ENCODE results near the gene EPB41L2. TPM values are rescaled to one million over a fixed set of nuclear protein-coding genes. Genes with fewer than 3 reads are reported as not detected.

EPB41L2 gene
- total and polyA plus RNA-seq, 8 donors: 13.0 to 63.0 (median 17.4) TPM

DNA sequence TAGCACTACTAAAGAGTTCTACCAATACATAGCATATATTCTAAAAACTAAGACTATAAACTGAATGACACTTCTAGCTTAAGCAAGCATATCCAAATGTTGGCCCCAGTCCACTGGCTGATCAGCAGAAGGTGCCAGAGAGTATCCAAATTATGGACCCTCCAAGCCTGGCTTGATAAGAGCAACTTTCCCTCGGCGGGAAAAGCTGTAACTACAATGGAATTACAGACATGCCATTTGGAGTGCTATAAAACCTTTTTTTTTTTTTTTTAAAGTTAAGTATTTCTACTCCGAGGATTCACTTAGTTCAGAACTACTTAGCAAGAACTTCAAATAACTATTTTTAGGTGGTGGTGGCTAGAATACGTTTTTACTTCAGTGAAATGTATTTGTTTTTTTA is 94.6 kb downstream of the EPB41L2 start:
- TF ChIP-seq, protein P1, sequence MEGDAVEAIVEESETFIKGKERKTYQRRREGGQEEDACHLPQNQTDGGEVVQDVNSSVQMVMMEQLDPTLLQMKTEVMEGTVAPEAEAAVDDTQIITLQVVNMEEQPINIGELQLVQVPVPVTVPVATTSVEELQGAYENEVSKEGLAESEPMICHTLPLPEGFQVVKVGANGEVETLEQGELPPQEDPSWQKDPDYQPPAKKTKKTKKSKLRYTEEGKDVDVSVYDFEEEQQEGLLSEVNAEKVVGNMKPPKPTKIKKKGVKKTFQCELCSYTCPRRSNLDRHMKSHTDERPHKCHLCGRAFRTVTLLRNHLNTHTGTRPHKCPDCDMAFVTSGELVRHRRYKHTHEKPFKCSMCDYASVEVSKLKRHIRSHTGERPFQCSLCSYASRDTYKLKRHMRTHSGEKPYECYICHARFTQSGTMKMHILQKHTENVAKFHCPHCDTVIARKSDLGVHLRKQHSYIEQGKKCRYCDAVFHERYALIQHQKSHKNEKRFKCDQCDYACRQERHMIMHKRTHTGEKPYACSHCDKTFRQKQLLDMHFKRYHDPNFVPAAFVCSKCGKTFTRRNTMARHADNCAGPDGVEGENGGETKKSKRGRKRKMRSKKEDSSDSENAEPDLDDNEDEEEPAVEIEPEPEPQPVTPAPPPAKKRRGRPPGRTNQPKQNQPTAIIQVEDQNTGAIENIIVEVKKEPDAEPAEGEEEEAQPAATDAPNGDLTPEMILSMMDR (IDR thresholded peaks at IDR 0.05): no peak
- Histone ChIP-seq H3K27me3 (no peaks in the 10 kb centered on the region), H3K9me3 (no peaks in the 10 kb centered on the region), H3K4me1 (peaks cover 0 to 4% (median 0%) of the 10 kb centered on the region in 3 donors), H3K4me3 (no peak overlapping the region), H3K36me3 (no peaks in the 10 kb centered on the region), H3K27ac (no peak overlapping the region)
- 55 to 73% methylated on average over 4 of the region's 4 CpGs for WGBS, 2 donors
- intact Hi-C loops (cut with DNase I): no loop called here
- ATAC-seq (no peak), DNase-seq (no peak), FAIRE-seq (no peak)

DNA sequence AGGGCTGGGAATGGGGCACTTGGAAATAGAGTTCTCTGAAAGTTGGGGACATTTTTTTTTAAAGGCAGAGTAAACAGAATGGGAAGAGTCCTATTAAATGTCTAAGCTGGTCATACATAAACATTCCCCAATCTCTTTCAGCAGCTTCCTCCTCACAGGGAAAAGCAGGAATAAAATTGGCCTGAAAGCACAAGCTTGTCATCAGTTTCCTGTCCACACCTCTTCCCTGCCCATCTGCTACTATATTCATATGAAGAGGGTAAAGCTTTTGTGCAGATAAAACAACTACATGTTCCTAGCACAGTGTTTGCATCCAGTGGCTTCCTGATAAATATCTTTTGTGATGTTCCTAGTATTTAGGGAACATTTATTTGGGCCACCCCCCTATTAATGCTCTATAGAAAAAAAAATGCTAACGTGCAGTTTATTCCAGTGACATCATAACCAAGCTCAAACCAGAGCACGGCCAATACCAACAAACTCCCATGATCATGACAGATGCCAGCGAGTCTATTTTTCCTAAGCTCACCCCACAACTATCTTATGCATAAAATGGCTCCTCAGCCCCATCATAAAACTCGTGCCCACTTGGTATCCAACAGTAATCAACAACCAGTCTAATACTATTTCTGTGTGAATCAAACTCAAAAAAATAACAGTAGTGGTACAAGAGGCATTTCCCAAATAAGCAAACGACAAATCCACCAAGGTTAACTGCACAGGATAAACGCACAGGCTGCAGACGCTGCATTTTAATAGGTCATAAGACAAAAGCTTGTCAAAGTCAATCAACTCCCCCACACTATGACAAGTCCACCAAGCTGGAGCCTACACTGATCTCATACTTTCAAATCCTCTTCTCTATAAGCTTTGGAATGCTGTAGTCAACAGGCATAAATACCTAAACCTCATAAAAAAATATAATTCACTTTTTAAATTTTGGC is 95.3 kb downstream of the EPB41L2 start:
- Histone ChIP-seq H3K9me3 (no peaks in the 10 kb centered on the region), H3K36me3 (no peaks in the 10 kb centered on the region), H3K4me1 (peaks cover 0 to 4% (median 0%) of the 10 kb centered on the region in 3 donors), H3K27ac (no peak overlapping the region), H3K4me3 (no peak overlapping the region), H3K27me3 (no peaks in the 10 kb centered on the region)
- intact Hi-C loops (cut with DNase I): no loop called here
- DNase-seq (no peak), FAIRE-seq (no peak), ATAC-seq (peak in 1 of 4 donors; percentile 23)
- TF ChIP-seq, protein P1 (IDR thresholded peaks at IDR 0.05): no peak
- 82 to 83% methylated on average over 7 of the region's 7 CpGs for WGBS, 2 donors

DNA sequence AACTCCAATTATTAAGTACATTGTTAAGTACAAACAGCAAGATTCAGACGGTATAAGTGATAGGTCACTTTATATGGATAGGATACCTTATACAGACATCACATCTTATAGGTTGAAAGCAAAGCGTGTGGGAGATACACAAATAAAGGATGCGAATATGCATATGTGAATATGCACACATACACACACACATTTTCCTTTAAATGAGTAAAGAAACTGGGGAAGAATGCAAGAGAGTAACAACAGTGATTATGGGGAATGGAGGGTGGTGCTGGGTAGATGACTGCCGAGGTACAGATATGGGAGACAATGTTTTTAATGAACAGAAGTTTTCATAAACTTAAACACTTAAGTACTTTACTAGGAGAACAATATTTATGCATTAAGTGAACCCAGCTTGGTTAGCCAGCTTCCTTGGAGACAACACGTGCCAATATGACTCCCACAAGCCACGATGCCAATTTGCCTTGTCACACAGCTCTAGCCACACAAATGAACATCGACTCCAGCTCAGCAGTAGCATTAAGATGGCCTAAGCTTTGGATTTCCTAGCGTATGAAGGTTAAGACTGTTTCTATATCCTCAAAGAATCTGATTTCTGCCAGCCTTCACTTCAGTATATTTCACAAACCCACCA is 96.6 kb downstream of the EPB41L2 start:
- TF ChIP-seq, protein P1 (IDR thresholded peaks at IDR 0.05): no peak

DNA sequence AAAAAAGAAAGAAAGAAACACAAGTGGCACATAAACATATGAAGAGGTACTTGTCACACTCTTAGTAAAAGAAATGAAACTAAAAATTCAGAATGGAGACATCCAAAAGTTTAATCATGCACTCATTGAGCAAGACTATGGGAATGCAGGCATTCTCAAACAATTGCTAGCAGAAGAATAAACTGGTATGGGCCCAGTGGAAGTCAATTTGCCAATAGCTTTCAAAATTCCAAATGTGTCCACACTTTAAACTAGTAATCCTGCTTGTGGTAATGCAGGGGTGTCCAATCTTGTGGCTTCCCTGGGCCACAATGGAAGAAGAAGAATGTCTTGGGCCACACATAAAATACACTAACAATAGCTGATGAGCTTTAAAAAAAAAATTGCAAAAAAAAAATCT is 97.4 kb downstream of the EPB41L2 start:
- ATAC-seq: peak in 1 of 4 donors; percentile 21
- DNase-seq: no peak
- intact Hi-C loops (cut with DNase I): no loop called here
- Histone ChIP-seq H3K4me1 (peaks cover 0 to 4% (median 0%) of the 10 kb centered on the region in 3 donors), H3K4me3 (no peak overlapping the region), H3K27me3 (no peaks in the 10 kb centered on the region), H3K27ac (no peak overlapping the region), H3K9me3 (no peaks in the 10 kb centered on the region), H3K36me3 (no peaks in the 10 kb centered on the region)
- FAIRE-seq: no peak
- TF ChIP-seq, protein P1 (IDR thresholded peaks at IDR 0.05): no peak

More for the DNA sequence above, 96.6 kb downstream of the EPB41L2 start:
- Histone ChIP-seq H3K4me3 (no peak overlapping the region), H3K27me3 (no peaks in the 10 kb centered on the region), H3K27ac (no peak overlapping the region), H3K36me3 (no peaks in the 10 kb centered on the region), H3K9me3 (no peaks in the 10 kb centered on the region), H3K4me1 (peaks cover 0 to 4% (median 0%) of the 10 kb centered on the region in 3 donors)
- FAIRE-seq: no peak
- intact Hi-C loops (cut with DNase I): no loop called here
- 91 to 96% methylated on average over 8 of the region's 8 CpGs for WGBS, 2 donors
- no peak for ATAC-seq
- no peak for DNase-seq

All from pancreas (tissue), 10 donors.